NCI-H1092 (cell line): ENCODE measurements around the gene AQP9.
A peak's percentile ranks its signal among the peaks of the same experiment; 100 is the strongest.

ENCODE experiments used
- DNase-seq: peaks from one replicate; lab custom pipeline; 2025; lab: John Stamatoyannopoulos, UW

AQP9 gene

GRCh38 chr15:58227706-58228543 is 89.7 kb downstream of the AQP9 start:
- DNase-seq: peak; percentile 59

- DNase-seq: no peak
Measured at GRCh38 chr15:58228718-58229117, 90.5 kb downstream of the AQP9 start.

- DNase-seq: no peak
Measured at GRCh38 chr15:58229297-58229768, 91.2 kb downstream of the AQP9 start.

- DNase-seq: no peak
Measured at GRCh38 chr15:58232281-58233065, 94.3 kb downstream of the AQP9 start.

- DNase-seq: no peak
Measured at GRCh38 chr15:58233341-58233740, 95.2 kb downstream of the AQP9 start.
